ENCODE results near the gene KLK12.
"Not testable (repeated sequence)": the region's sequence is repeated elsewhere in the genome, so short reads cannot be mapped to it uniquely, and the experiment has no call there.

KLK12 gene

DNA sequence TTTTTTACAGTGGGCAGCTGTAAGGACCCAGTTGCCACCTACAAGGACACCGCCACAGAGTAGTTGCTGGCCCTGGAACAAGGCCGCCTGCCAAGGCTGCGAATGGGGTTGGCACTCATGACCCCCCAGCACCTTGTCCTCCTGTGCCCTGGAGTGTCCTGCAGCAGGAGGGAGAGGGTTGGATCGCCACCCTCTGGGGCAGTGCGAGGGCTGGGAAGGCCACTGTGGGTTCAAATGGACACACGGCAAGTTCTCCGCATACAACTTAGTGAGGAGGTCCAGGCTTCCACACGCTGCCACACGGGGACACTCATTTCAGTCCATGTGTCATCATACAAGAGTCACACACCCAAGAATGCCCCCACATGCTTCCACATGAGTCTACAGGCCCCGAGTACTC lies 34.4 kb downstream of the KLK12 start:
- Histone ChIP-seq H3K4me1 (ENCODE audit: control insufficient read depth in 1 of 2, insufficient read depth in 2 of 2, low read length in 2 of 2) (no peaks in the 10 kb centered on the region), H3K27me3 (ENCODE audit: low read depth, low read length) (peaks cover 7% of the 10 kb centered on the region), H3K4me3 (ENCODE audit: low read depth in 1 of 2, low read length in 2 of 2) (no peak overlapping the region), H3K36me3 (ENCODE audit: control insufficient read depth in 1 of 2, insufficient read depth in 2 of 2, low read length in 2 of 2) (no peaks in the 10 kb centered on the region), H3K27ac (ENCODE audit: low read length) (no peak overlapping the region), H3K9me3 (ENCODE audit: control insufficient read depth in 1 of 2, low read length in 2 of 2) (no peaks in the 10 kb centered on the region)

DNA sequence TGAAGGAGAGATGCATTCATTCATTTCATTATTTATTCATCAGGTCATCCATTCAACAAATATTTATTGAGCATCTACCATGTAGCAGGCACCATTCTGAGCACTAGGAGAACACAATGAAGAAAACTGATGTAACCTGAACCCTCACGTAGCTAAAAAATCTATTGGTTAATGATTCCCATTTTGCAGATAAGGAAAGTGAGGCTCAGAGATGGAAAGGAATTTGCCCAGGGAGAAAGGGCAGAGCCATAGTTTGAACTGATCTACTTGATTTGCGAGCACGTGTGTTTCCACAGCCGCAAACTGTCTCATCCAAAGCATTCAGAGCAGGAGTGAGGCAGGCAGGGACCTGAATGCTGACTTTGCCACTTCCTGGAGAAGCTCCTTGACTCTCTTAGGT lies 36.1 kb downstream of the KLK12 start:
- Histone ChIP-seq H3K9me3 (ENCODE audit: control insufficient read depth in 1 of 2, low read length in 2 of 2) (no peaks in the 10 kb centered on the region), H3K27me3 (ENCODE audit: low read depth, low read length) (peaks cover 7% of the 10 kb centered on the region), H3K27ac (ENCODE audit: low read length) (no peak overlapping the region), H3K4me1 (ENCODE audit: control insufficient read depth in 1 of 2, insufficient read depth in 2 of 2, low read length in 2 of 2) (no peaks in the 10 kb centered on the region), H3K36me3 (ENCODE audit: control insufficient read depth in 1 of 2, insufficient read depth in 2 of 2, low read length in 2 of 2) (no peaks in the 10 kb centered on the region), H3K4me3 (ENCODE audit: low read depth in 1 of 2, low read length in 2 of 2) (no peak overlapping the region)

- peaks cover 7% of the 10 kb centered on the region for H3K27me3 ChIP-seq (ENCODE audit: low read depth, low read length)
- no peaks in the 10 kb centered on the region for H3K9me3 ChIP-seq (ENCODE audit: control insufficient read depth in 1 of 2, low read length in 2 of 2)
These were observed 36.7 kb downstream of the KLK12 start for GRCh38 chr19:50998061-50998460.

DNA sequence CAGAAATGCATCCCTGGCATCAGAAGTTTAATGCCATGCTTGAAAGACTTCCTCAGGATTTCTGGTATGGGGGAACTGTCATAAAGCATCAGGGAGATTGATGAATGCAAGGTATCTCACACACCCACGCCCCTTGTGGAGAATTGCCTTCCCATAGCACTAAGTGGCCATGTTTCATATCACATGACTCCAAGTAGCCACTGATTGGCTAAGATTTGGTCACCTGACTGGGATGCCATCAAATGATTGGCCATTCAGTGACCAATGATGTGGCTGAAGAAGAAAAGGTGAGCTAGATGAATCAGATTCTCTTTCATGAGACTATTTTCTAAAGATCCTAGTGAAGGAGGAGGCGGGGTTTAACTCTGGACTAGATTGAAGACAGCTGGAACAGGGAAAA lies 40.7 kb downstream of the KLK12 start:
- H3K36me3 ChIP-seq (ENCODE audit: control insufficient read depth in 1 of 2, insufficient read depth in 2 of 2, low read length in 2 of 2) = no peaks in the 10 kb centered on the region
- no peak overlapping the region for H3K27ac ChIP-seq (ENCODE audit: low read length)
- H3K9me3 ChIP-seq (ENCODE audit: control insufficient read depth in 1 of 2, low read length in 2 of 2) = no peaks in the 10 kb centered on the region
- H3K27me3 ChIP-seq (ENCODE audit: low read depth, low read length) = no peaks in the 10 kb centered on the region
- no peaks in the 10 kb centered on the region for H3K4me1 ChIP-seq (ENCODE audit: control insufficient read depth in 1 of 2, insufficient read depth in 2 of 2, low read length in 2 of 2)
- H3K4me3 ChIP-seq (ENCODE audit: low read depth in 1 of 2, low read length in 2 of 2) = no peak overlapping the region

More at GRCh38 chr19:50998061-50998460, 36.7 kb downstream of the KLK12 start:
- Histone ChIP-seq H3K27ac (ENCODE audit: low read length) (no peak overlapping the region), H3K36me3 (ENCODE audit: control insufficient read depth in 1 of 2, insufficient read depth in 2 of 2, low read length in 2 of 2) (no peaks in the 10 kb centered on the region), H3K4me1 (ENCODE audit: control insufficient read depth in 1 of 2, insufficient read depth in 2 of 2, low read length in 2 of 2) (no peaks in the 10 kb centered on the region), H3K4me3 (ENCODE audit: low read depth in 1 of 2, low read length in 2 of 2) (no peak overlapping the region)

GRCh38 chr19:50992666-50993035 lies 42.2 kb downstream of the KLK12 start:
- Histone ChIP-seq H3K4me1 (ENCODE audit: control insufficient read depth in 1 of 2, insufficient read depth in 2 of 2, low read length in 2 of 2) (no peaks in the 10 kb centered on the region), H3K9me3 (ENCODE audit: control insufficient read depth in 1 of 2, low read length in 2 of 2) (no peaks in the 10 kb centered on the region), H3K27ac (ENCODE audit: low read length) (no peak overlapping the region), H3K4me3 (ENCODE audit: low read depth in 1 of 2, low read length in 2 of 2) (no peak overlapping the region), H3K27me3 (ENCODE audit: low read depth, low read length) (no peaks in the 10 kb centered on the region), H3K36me3 (ENCODE audit: control insufficient read depth in 1 of 2, insufficient read depth in 2 of 2, low read length in 2 of 2) (no peaks in the 10 kb centered on the region)

DNA sequence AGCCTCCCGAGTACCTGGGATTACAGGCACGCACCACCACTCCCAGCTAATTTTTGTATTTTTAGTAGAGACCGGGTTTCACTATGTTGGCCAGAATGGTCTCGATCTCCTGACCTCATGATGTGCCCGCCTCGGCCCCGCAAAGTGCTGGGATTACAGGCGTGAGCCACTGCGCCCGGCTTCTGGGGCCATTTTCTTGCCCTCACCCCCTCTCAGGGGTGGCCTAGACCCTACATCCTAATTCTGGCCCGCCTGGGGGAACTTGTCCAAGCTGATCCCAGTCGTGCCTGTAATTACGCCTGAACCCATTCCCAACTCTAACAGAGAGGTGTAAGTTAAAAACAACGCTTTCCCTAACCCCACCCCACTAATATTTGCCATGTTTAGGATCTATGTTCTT lies 50.4 kb downstream of the KLK12 start:
- H3K36me3 ChIP-seq (ENCODE audit: control insufficient read depth in 1 of 2, insufficient read depth in 2 of 2, low read length in 2 of 2); H3K27me3 ChIP-seq (ENCODE audit: low read depth, low read length); H3K27ac ChIP-seq (ENCODE audit: low read length); H3K9me3 ChIP-seq (ENCODE audit: control insufficient read depth in 1 of 2, low read length in 2 of 2); H3K4me1 ChIP-seq (ENCODE audit: control insufficient read depth in 1 of 2, insufficient read depth in 2 of 2, low read length in 2 of 2); H3K4me3 ChIP-seq (ENCODE audit: low read depth in 1 of 2, low read length in 2 of 2): not testable (repeated sequence)

DNA sequence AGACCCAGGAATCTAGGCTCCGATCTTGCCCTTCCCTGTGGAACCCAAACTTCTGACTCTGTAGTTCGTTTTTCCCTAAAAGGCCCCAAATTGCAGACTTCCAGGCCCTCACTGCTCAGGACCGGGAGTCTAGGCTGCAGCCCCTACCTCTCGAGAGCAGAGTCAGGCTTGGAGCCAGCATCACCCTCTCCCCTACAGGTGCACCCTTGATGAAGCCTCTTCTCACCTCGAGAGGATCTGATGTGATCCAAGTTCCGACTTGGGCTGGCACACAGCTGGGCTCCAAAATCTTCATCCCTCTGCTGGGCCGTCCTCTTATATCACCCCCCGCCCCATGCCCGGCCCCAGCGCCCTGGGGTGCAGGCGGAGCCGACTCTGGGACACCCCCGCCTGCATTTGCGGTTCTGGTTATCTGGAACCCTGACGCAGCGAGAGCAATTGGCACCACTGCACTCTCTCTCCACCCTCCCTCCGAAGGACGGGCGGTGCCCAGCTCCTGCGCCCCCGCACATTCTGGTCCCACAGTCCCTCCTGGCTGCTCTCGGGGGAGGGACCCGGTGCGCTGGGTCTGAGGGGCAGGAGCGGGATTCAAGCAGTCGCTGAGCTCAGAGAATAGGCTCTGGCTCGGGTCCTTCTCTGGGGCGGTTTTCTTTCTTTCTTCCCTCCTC lies 51.0 kb downstream of the KLK12 start, which contains the start of gene KLK7:
Gene KLK7, minus strand, starts transcription at position 293 of the 668 bp plus-strand sequence. CDS start 1,518 bp downstream, outside the sequence.
- Histone ChIP-seq H3K36me3 (ENCODE audit: control insufficient read depth in 1 of 2, insufficient read depth in 2 of 2, low read length in 2 of 2) (no peaks in the 10 kb centered on the region), H3K9me3 (ENCODE audit: control insufficient read depth in 1 of 2, low read length in 2 of 2) (peaks cover 0 to 3% of the 10 kb centered on the region in 2 donors), H3K27me3 (ENCODE audit: low read depth, low read length) (no peaks in the 10 kb centered on the region), H3K27ac (ENCODE audit: low read length) (no peak within 1 kb of the TSS), H3K4me3 (ENCODE audit: low read depth in 1 of 2, low read length in 2 of 2) (no peak within 1 kb of the TSS), H3K4me1 (ENCODE audit: control insufficient read depth in 1 of 2, insufficient read depth in 2 of 2, low read length in 2 of 2) (no peaks in the 10 kb centered on the region)

- Histone ChIP-seq H3K4me1 (ENCODE audit: control insufficient read depth in 1 of 2, insufficient read depth in 2 of 2, low read length in 2 of 2) (no peaks in the 10 kb centered on the region), H3K27me3 (ENCODE audit: low read depth, low read length) (no peaks in the 10 kb centered on the region), H3K36me3 (ENCODE audit: control insufficient read depth in 1 of 2, insufficient read depth in 2 of 2, low read length in 2 of 2) (no peaks in the 10 kb centered on the region), H3K27ac (ENCODE audit: low read length) (no peak overlapping the region), H3K4me3 (ENCODE audit: low read depth in 1 of 2, low read length in 2 of 2) (no peak overlapping the region), H3K9me3 (ENCODE audit: control insufficient read depth in 1 of 2, low read length in 2 of 2) (peaks cover 0 to 3% of the 10 kb centered on the region in 2 donors)
These were observed 52.6 kb downstream of the KLK12 start for GRCh38 chr19:50982186-50982585.

- H3K27ac ChIP-seq (ENCODE audit: low read length) = no peak overlapping the region
- no peak overlapping the region for H3K4me3 ChIP-seq (ENCODE audit: low read depth in 1 of 2, low read length in 2 of 2)
- peaks cover 0 to 3% of the 10 kb centered on the region in 2 donors for H3K9me3 ChIP-seq (ENCODE audit: control insufficient read depth in 1 of 2, low read length in 2 of 2)
- H3K27me3 ChIP-seq (ENCODE audit: low read depth, low read length) = no peaks in the 10 kb centered on the region
- H3K36me3 ChIP-seq (ENCODE audit: control insufficient read depth in 1 of 2, insufficient read depth in 2 of 2, low read length in 2 of 2) = no peaks in the 10 kb centered on the region
- H3K4me1 ChIP-seq (ENCODE audit: control insufficient read depth in 1 of 2, insufficient read depth in 2 of 2, low read length in 2 of 2) = no peaks in the 10 kb centered on the region
These were observed 53.1 kb downstream of the KLK12 start for GRCh38 chr19:50981587-50982146.

DNA sequence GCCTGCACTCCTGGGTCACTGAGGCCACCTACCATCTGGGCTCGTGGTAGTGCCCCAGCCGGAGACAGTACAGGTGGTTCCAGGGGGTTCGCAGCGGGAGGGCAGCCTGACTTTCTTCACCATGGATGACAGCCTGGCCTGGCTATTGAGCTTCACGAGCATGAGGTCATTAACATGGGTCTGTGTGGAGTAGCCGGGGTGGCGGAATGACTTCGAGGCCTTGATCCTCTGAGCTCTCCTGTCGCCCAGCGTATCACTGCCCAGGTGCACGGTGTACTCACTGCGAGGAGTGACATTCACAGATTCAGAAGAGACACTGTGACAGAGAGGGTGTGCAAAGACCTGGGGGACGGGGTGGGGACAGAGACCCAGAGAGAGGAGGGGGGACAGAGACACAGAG lies 54.6 kb downstream of the KLK12 start:
- Histone ChIP-seq H3K4me1 (ENCODE audit: control insufficient read depth in 1 of 2, insufficient read depth in 2 of 2, low read length in 2 of 2) (no peaks in the 10 kb centered on the region), H3K9me3 (ENCODE audit: control insufficient read depth in 1 of 2, low read length in 2 of 2) (peaks cover 0 to 3% of the 10 kb centered on the region in 2 donors), H3K27me3 (ENCODE audit: low read depth, low read length) (no peaks in the 10 kb centered on the region), H3K36me3 (ENCODE audit: control insufficient read depth in 1 of 2, insufficient read depth in 2 of 2, low read length in 2 of 2) (no peaks in the 10 kb centered on the region), H3K4me3 (ENCODE audit: low read depth in 1 of 2, low read length in 2 of 2) (no peak overlapping the region), H3K27ac (ENCODE audit: low read length) (no peak overlapping the region)

- Histone ChIP-seq H3K9me3 (ENCODE audit: control insufficient read depth in 1 of 2, low read length in 2 of 2) (no peaks in the 10 kb centered on the region), H3K27ac (ENCODE audit: low read length) (no peak overlapping the region), H3K27me3 (ENCODE audit: low read depth, low read length) (no peaks in the 10 kb centered on the region), H3K36me3 (ENCODE audit: control insufficient read depth in 1 of 2, insufficient read depth in 2 of 2, low read length in 2 of 2) (no peaks in the 10 kb centered on the region), H3K4me1 (ENCODE audit: control insufficient read depth in 1 of 2, insufficient read depth in 2 of 2, low read length in 2 of 2) (no peaks in the 10 kb centered on the region), H3K4me3 (ENCODE audit: low read depth in 1 of 2, low read length in 2 of 2) (no peak overlapping the region)
These were observed 55.0 kb downstream of the KLK12 start for GRCh38 chr19:50979758-50980157.

Measured in muscle layer of duodenum (tissue), 2 donors.